ENCODE measurements around the gene NRIP3.

NRIP3 gene

DNA sequence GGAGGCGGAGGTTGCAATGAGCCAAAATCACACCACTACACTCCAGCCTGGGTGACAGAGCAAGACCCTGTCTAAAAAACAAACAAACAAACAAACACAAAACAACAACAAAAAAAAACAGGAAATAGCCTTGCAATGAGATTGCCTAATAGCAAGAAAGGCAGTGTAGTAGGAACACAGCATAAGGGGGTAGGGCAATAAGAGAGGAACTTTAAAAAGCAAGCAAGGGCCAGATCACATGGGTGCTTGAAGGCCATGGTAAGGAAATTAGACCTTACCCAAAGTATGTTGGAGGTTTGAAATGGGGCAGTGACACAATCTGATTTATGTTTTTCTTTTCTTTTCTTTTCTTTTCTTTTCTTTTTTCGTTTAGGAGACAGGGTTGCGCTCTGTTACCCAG, 34.7 kb upstream of the NRIP3 start:
- Histone ChIP-seq H3K9me3 (ENCODE audit: control insufficient read depth, low read length) (no peaks in the 10 kb centered on the region), H3K4me3 (ENCODE audit: insufficient read depth, low read depth, low read length, poor library complexity, severe bottlenecking) (no peak overlapping the region), H3K27me3 (replicated peaks; ENCODE audit: control insufficient read depth, insufficient read depth, low read length, poor library complexity, severe bottlenecking) (no peaks in the 10 kb centered on the region), H3K36me3 (ENCODE audit: control insufficient read depth, insufficient read depth, low read length) (no peaks in the 10 kb centered on the region), H3K27ac (ENCODE audit: insufficient read depth, low read length, poor library complexity, severe bottlenecking) (no peak overlapping the region), H3K4me1 (ENCODE audit: control insufficient read depth, insufficient read depth, low read length, poor library complexity, severe bottlenecking) (no peaks in the 10 kb centered on the region)
- no peak for DNase-seq

DNA sequence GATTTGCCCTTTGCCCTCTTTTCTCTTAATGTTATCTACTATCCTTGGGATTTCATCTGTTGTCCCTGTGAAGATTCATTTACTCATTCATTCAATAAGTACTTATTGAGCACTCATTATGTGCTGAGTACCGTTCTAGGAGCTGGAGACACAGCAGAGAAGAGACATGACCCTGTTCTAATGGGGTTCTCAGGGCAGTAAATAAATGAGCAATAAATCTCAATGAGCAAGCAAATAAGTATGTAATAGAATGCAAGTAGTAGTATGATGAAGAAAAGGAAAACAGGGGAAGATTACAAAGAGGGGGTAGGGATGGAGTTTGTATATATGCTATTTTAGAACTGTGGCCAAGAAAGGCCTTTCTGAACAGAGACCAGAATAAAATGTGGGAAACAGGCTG, 34.2 kb upstream of the NRIP3 start:
- no peaks in the 10 kb centered on the region for H3K27me3 ChIP-seq (replicated peaks; ENCODE audit: control insufficient read depth, insufficient read depth, low read length, poor library complexity, severe bottlenecking)

DNA sequence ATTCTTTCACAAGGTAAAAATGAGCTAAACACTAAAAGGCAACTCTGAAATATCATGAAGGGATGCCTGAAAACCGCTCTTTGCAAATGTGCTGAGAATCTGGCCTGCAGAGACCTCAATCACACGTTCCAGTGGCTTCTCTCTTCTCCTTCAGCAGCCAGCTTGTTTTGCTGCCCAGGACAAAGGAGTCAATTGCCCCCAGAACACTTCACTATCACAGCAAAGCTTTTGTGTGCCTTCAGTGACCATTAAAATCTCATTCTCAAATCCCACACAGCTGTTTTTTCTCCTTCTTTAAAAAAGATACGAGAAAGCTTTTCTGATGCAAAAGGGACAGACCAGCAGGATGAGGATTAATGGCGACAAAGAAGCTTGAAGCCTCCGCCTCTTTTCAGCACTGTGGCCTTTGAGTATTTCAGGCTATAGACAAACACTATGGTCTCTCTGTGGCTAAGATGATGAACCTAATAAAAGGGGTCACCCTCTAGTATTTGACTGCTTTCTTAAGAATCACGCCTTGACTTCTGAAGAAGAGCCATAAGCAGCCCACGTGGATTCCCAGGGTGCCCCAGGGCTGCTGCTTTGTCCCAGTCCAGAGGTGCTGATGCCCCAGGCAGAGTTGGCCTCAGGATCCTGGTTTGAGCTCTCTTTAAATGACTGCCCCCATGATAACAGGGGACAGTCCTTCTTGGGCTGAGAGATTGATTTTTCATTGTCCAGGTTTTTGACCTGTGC, 33.4 kb upstream of the NRIP3 start:
- H3K27ac ChIP-seq (ENCODE audit: insufficient read depth, low read length, poor library complexity, severe bottlenecking), result no peak overlapping the region
- no peaks in the 10 kb centered on the region for H3K27me3 ChIP-seq (replicated peaks; ENCODE audit: control insufficient read depth, insufficient read depth, low read length, poor library complexity, severe bottlenecking)
- H3K9me3 ChIP-seq (ENCODE audit: control insufficient read depth, low read length), result no peaks in the 10 kb centered on the region
- H3K4me3 ChIP-seq (ENCODE audit: insufficient read depth, low read depth, low read length, poor library complexity, severe bottlenecking), result no peak overlapping the region
- DNase-seq, result no peak
- no peaks in the 10 kb centered on the region for H3K36me3 ChIP-seq (ENCODE audit: control insufficient read depth, insufficient read depth, low read length)
- H3K4me1 ChIP-seq (ENCODE audit: control insufficient read depth, insufficient read depth, low read length, poor library complexity, severe bottlenecking), result no peaks in the 10 kb centered on the region

More for the DNA sequence above, 34.2 kb upstream of the NRIP3 start:
- H3K27ac ChIP-seq (ENCODE audit: insufficient read depth, low read length, poor library complexity, severe bottlenecking), result no peak overlapping the region
- H3K36me3 ChIP-seq (ENCODE audit: control insufficient read depth, insufficient read depth, low read length), result no peaks in the 10 kb centered on the region
- H3K4me1 ChIP-seq (ENCODE audit: control insufficient read depth, insufficient read depth, low read length, poor library complexity, severe bottlenecking), result no peaks in the 10 kb centered on the region
- no peak overlapping the region for H3K4me3 ChIP-seq (ENCODE audit: insufficient read depth, low read depth, low read length, poor library complexity, severe bottlenecking)
- H3K9me3 ChIP-seq (ENCODE audit: control insufficient read depth, low read length), result no peaks in the 10 kb centered on the region
- DNase-seq, result no peak

DNA sequence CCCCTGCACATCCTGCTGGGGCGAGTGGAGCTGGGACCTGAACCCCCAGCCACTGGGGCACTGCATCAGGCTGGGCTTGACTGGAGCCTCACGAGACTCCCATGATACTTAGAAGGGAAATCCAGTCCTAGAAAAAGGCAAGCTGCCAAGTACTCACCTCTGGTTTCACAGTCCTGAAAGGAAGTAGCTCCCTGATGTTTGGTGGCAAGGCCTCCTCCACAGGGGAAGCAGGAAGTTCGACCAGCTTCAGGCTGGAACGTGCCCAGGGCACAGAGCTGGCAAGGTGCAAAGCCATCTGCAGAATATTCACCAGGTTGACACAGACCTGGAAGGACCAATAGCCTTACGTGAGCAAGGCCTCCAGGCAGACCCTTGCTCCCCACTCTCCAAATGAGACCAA, 26.8 kb upstream of the NRIP3 start:
- DNase-seq, result no peak
- Histone ChIP-seq H3K4me1 (ENCODE audit: control insufficient read depth, insufficient read depth, low read length, poor library complexity, severe bottlenecking) (no peaks in the 10 kb centered on the region), H3K9me3 (ENCODE audit: control insufficient read depth, low read length) (no peaks in the 10 kb centered on the region), H3K27ac (ENCODE audit: insufficient read depth, low read length, poor library complexity, severe bottlenecking) (no peak overlapping the region), H3K4me3 (ENCODE audit: insufficient read depth, low read depth, low read length, poor library complexity, severe bottlenecking) (no peak overlapping the region), H3K27me3 (replicated peaks; ENCODE audit: control insufficient read depth, insufficient read depth, low read length, poor library complexity, severe bottlenecking) (no peaks in the 10 kb centered on the region), H3K36me3 (ENCODE audit: control insufficient read depth, insufficient read depth, low read length) (no peaks in the 10 kb centered on the region)

DNA sequence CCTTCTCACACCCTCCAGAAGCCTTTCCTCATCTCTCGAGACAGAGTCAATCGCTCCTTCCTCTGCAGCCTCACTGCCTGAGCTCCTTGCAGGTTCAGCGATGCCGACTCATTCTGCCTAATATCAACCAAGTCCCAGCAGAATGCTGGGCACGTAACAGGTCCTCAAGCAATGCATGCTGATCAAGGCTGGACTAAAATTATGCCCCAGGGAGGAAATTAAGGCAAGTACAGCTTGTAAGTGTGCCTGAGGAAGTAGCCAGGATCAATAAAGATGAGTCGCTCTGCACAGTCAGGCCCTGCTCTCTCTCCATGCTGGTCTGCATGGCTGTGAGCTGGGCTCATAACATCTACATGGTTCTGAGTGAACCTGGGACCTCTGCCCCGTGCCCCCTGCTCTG, 25.6 kb upstream of the NRIP3 start:
- Histone ChIP-seq H3K4me1 (ENCODE audit: control insufficient read depth, insufficient read depth, low read length, poor library complexity, severe bottlenecking) (no peaks in the 10 kb centered on the region), H3K36me3 (ENCODE audit: control insufficient read depth, insufficient read depth, low read length) (no peaks in the 10 kb centered on the region), H3K27me3 (replicated peaks; ENCODE audit: control insufficient read depth, insufficient read depth, low read length, poor library complexity, severe bottlenecking) (no peaks in the 10 kb centered on the region), H3K9me3 (ENCODE audit: control insufficient read depth, low read length) (no peaks in the 10 kb centered on the region), H3K4me3 (ENCODE audit: insufficient read depth, low read depth, low read length, poor library complexity, severe bottlenecking) (no peak overlapping the region), H3K27ac (ENCODE audit: insufficient read depth, low read length, poor library complexity, severe bottlenecking) (no peak overlapping the region)
- DNase-seq, result no peak

DNA sequence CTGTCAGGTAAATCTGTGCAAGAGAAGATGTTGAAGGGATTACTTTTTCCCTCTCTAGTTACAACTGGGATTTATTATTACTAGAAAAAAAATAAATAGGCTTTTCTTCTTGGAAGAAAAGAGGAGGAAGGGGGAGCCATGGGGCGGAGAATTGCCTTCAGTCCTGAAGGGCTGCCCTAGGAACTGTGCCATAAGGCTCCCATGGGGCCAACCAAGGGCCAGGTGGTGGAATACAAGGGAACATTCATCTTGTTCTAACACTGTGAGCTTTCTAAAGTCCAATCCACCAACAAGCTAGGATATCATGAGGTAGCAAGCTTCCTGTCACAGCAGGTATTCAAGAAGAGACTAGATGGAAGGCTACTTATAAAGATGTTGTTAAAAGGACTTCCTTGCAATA, 24.8 kb upstream of the NRIP3 start:
- Histone ChIP-seq H3K27ac (ENCODE audit: insufficient read depth, low read length, poor library complexity, severe bottlenecking) (no peak overlapping the region), H3K9me3 (ENCODE audit: control insufficient read depth, low read length) (no peaks in the 10 kb centered on the region), H3K4me3 (ENCODE audit: insufficient read depth, low read depth, low read length, poor library complexity, severe bottlenecking) (no peak overlapping the region), H3K36me3 (ENCODE audit: control insufficient read depth, insufficient read depth, low read length) (no peaks in the 10 kb centered on the region), H3K27me3 (replicated peaks; ENCODE audit: control insufficient read depth, insufficient read depth, low read length, poor library complexity, severe bottlenecking) (no peaks in the 10 kb centered on the region), H3K4me1 (ENCODE audit: control insufficient read depth, insufficient read depth, low read length, poor library complexity, severe bottlenecking) (no peaks in the 10 kb centered on the region)
- no peak for DNase-seq

DNA sequence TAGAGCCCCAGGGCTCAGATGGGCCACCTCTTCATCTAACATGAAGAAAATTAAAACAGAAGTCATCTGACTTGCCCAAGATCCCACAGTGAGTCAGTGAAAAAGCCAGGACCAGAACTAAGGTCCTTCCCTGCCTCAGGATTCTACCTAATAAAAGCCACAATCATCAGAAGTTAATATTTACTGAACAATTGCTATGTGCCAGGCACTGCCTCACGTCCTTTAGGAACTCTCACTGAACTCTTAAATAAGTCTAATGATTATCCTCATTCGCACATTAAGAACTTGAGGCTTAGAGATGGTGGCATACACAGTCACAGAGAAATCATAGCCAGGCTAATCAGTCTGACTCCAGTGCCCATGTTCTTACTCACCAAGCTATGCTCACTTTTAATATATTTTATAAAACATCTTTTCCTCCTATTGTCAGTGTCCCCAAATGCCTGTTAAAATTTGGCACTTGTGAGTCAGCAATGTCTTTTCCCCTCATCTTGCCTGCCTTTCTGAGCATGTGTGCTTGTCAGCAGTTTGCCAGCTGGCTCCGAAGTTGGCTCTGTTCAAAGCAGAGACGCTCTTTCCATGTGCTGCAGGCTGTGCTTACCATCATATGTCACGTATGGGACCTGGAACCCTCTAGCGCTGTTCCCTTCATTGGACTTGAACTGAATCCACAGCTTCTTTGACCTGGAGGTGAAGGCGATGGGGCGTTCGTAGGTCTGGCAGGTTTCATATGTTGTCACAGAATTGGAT, 21.5 kb upstream of the NRIP3 start:
- Histone ChIP-seq H3K4me3 (ENCODE audit: insufficient read depth, low read depth, low read length, poor library complexity, severe bottlenecking) (no peak overlapping the region), H3K27me3 (replicated peaks; ENCODE audit: control insufficient read depth, insufficient read depth, low read length, poor library complexity, severe bottlenecking) (no peaks in the 10 kb centered on the region), H3K36me3 (ENCODE audit: control insufficient read depth, insufficient read depth, low read length) (no peaks in the 10 kb centered on the region), H3K27ac (ENCODE audit: insufficient read depth, low read length, poor library complexity, severe bottlenecking) (no peak overlapping the region), H3K9me3 (ENCODE audit: control insufficient read depth, low read length) (no peaks in the 10 kb centered on the region), H3K4me1 (ENCODE audit: control insufficient read depth, insufficient read depth, low read length, poor library complexity, severe bottlenecking) (no peaks in the 10 kb centered on the region)
- no peak for DNase-seq

DNA sequence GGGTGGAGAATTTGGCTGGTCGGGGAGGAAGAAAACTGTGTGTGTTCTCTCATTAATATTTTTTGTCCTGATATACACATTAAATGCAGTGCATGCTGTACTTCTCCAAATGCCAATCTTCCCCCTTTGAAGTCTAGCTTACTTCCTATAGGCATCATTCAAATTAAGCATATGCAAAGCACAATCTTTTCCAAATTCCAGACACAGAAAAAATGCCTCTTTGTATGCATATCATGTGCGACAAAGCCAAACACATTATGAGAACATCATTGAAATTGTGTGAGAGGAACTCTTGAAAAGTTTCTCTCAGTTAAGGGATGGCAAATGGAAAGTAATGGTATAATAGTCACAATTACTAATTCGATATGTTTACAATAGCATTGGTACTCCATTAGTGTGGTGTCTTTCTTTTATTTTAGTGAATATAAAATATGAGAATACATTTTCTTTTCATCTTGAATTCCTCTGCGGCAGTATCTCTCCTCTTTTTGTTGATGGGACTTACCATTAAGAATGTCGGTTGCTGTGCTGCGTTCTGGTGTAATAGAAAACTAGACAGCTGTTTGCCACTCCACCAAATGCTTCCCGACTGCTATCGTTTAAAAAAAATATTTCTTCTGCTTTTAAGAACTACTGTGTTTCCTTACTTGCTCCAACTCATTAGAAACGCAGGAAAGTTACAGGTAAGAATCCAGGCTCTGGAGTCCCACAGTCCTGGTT, 19.3 kb upstream of the NRIP3 start:
- Histone ChIP-seq H3K9me3 (ENCODE audit: control insufficient read depth, low read length) (no peaks in the 10 kb centered on the region), H3K4me1 (ENCODE audit: control insufficient read depth, insufficient read depth, low read length, poor library complexity, severe bottlenecking) (no peaks in the 10 kb centered on the region), H3K36me3 (ENCODE audit: control insufficient read depth, insufficient read depth, low read length) (no peaks in the 10 kb centered on the region), H3K27me3 (replicated peaks; ENCODE audit: control insufficient read depth, insufficient read depth, low read length, poor library complexity, severe bottlenecking) (no peaks in the 10 kb centered on the region), H3K4me3 (ENCODE audit: insufficient read depth, low read depth, low read length, poor library complexity, severe bottlenecking) (no peak overlapping the region), H3K27ac (ENCODE audit: insufficient read depth, low read length, poor library complexity, severe bottlenecking) (no peak overlapping the region)
- no peak for DNase-seq

DNA sequence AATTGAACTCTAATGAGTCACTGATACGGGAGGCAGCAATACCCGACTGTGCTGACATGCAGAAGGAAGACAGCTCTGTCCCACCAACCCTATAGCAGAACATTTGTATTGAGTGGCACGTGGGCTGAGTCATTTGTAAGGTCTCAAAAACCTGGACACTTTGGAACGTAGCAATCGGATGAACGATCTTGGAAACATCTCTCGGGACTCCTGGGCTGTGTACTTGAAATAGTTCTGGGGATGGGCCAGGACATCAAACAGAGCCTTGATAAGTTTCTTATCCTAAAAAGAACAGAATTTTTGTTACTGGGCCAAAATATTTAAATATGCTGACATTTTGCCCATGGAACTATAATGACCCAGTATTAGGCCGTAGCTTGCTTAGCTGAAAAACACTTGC, 17.1 kb upstream of the NRIP3 start:
- Histone ChIP-seq H3K4me3 (ENCODE audit: insufficient read depth, low read depth, low read length, poor library complexity, severe bottlenecking) (no peak overlapping the region), H3K4me1 (ENCODE audit: control insufficient read depth, insufficient read depth, low read length, poor library complexity, severe bottlenecking) (peaks cover 9% of the 10 kb centered on the region), H3K27ac (ENCODE audit: insufficient read depth, low read length, poor library complexity, severe bottlenecking) (no peak overlapping the region), H3K36me3 (ENCODE audit: control insufficient read depth, insufficient read depth, low read length) (no peaks in the 10 kb centered on the region), H3K27me3 (replicated peaks; ENCODE audit: control insufficient read depth, insufficient read depth, low read length, poor library complexity, severe bottlenecking) (no peaks in the 10 kb centered on the region), H3K9me3 (ENCODE audit: control insufficient read depth, low read length) (no peaks in the 10 kb centered on the region)
- no peak for DNase-seq

DNA sequence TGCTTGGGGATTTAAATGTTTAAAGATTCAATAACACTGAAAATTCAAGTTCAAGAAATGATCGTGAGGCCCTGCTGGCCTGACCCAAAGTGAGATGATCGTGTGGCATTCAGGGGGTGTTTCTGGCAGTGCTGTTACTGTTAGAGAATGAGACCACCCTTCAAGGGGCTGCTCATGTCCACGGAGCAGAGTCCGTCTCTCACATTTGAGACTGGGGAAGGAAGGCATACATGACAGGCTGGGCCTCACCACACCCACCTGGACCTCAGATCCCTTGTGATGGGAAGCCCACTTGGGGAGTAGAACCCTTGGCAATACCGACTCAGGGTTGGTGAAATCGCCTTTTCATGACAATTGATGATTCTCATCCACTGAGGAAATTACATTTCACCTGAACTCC, 16.1 kb upstream of the NRIP3 start:
- DNase-seq, result no peak
- Histone ChIP-seq H3K27ac (ENCODE audit: insufficient read depth, low read length, poor library complexity, severe bottlenecking) (no peak overlapping the region), H3K36me3 (ENCODE audit: control insufficient read depth, insufficient read depth, low read length) (no peaks in the 10 kb centered on the region), H3K4me1 (ENCODE audit: control insufficient read depth, insufficient read depth, low read length, poor library complexity, severe bottlenecking) (peaks cover 9% of the 10 kb centered on the region), H3K4me3 (ENCODE audit: insufficient read depth, low read depth, low read length, poor library complexity, severe bottlenecking) (no peak overlapping the region), H3K27me3 (replicated peaks; ENCODE audit: control insufficient read depth, insufficient read depth, low read length, poor library complexity, severe bottlenecking) (no peaks in the 10 kb centered on the region), H3K9me3 (ENCODE audit: control insufficient read depth, low read length) (no peaks in the 10 kb centered on the region)
